ENCODE results near the gene PRSS1. TPM values are rescaled to one million over a fixed set of nuclear protein-coding genes. Genes with fewer than 3 reads are reported as not detected.
"Not testable (repeated sequence)": the region's sequence is repeated elsewhere in the genome, so short reads cannot be mapped to it uniquely, and the experiment has no call there.

Gene PRSS1
- total and polyA plus RNA-seq, 2 experiments from 2014 or later = not detected

DNA sequence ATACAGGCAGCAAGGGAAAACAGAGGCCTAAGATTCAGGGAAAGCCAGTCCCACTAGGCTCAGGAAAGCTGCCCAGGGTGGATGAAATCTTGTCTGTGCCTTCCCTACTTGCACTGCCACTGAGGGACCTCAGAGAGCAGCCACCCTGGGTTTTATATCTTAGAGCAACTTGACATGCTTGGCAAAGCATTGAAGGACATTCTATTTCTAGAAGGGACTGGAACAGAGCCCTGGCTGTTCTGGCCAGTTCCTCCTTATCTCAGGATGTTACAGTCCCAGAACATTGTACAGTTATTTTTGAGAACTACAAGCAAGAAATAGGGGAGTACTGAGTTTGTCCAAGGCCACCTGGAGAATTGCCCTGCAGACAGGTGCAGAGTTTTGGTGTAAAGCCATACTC, 7.3 kb upstream of the PRSS1 start:
- not testable (repeated sequence) for H4K20me1 ChIP-seq (replicated peaks; ENCODE audit: insufficient read depth); H3K9me3 Mint-ChIP-seq; H3K4me1 ChIP-seq (ENCODE audit: insufficient read depth); H3K27me3 Mint-ChIP-seq (ENCODE audit: insufficient read depth, low read depth, poor library complexity); H3K36me3 Mint-ChIP-seq (ENCODE audit: low read depth); DNase-seq (ENCODE audit: low spot score); H3K27ac Mint-ChIP-seq; H3K36me3 ChIP-seq (ENCODE audit: insufficient read depth); H3K27me3 ChIP-seq (ENCODE audit: insufficient read depth); H3K4me2 ChIP-seq; H2AFZ ChIP-seq; H3K4me1 Mint-ChIP-seq; H3K79me2 ChIP-seq (replicated peaks; ENCODE audit: insufficient read depth); ATAC-seq; H3F3A ChIP-seq (replicated peaks; ENCODE audit: low read depth); H3K4me3 Mint-ChIP-seq; H3K9me2 ChIP-seq (ENCODE audit: insufficient read depth); H3K27ac ChIP-seq (ENCODE audit: low read depth); H3K4me3 ChIP-seq

DNA sequence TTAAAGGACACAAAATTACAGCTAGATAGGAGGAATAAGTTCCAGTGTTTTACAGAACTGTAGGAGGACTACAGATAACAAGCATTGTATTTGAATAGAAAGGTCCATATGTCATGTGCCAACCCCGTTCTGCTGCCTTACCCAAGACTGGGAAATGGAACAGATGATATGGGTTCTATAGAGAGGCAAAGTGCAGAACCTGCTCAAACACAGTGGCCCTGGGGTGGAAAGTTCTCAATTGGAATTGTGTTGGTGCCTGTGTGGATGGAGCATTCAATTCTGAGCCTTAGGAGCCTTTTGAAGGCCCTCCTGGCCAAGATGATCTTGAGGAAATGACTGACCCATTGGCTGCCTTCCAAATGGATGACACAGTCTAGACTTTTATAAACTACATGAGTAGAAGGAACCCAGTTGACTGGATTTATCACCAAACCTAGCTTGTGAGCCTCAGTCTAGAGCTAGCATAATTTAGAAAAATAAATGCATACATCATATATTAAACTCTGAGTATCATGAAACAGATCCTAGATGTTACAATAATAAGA, 4.1 kb upstream of the PRSS1 start:
- no peaks in the 10 kb centered on the region for H3K9me3 Mint-ChIP-seq
- DNase-seq (ENCODE audit: low spot score) (no peak), ATAC-seq (no peak)
- Histone ChIP-seq H3K4me2 (no peak overlapping the region), H2AFZ (no peak overlapping the region), H3K79me2 (replicated peaks; ENCODE audit: insufficient read depth) (no peaks in the 10 kb centered on the region), H3K4me3 (no peak overlapping the region), H3K27me3 (ENCODE audit: insufficient read depth) (no peaks in the 10 kb centered on the region), H3K36me3 (ENCODE audit: insufficient read depth) (no peaks in the 10 kb centered on the region), H3K27ac (ENCODE audit: low read depth) (no peak overlapping the region), H3F3A (replicated peaks; ENCODE audit: low read depth) (no peaks in the 10 kb centered on the region), H3K9me2 (ENCODE audit: insufficient read depth) (no peaks in the 10 kb centered on the region), H4K20me1 (replicated peaks; ENCODE audit: insufficient read depth) (no peaks in the 10 kb centered on the region), H3K4me1 (ENCODE audit: insufficient read depth) (no peaks in the 10 kb centered on the region)
- H3K27ac Mint-ChIP-seq = no peak overlapping the region
- H3K36me3 Mint-ChIP-seq (ENCODE audit: low read depth) = no peaks in the 10 kb centered on the region
- H3K4me3 Mint-ChIP-seq = no peak overlapping the region
- peaks cover 8% of the 10 kb centered on the region for H3K27me3 Mint-ChIP-seq (ENCODE audit: insufficient read depth, low read depth, poor library complexity)
- no peaks in the 10 kb centered on the region for H3K4me1 Mint-ChIP-seq
- TF ChIP-seq EZH2phosphoT487 (IDR thresholded peaks at IDR 0.05; ENCODE audit: unreplicated experiment) (no peak), CREB1 (CRISPR knock-in tag; IDR thresholded peaks at IDR 0.05; ENCODE audit: low read depth) (no peak), JUNB (IDR thresholded peaks at IDR 0.05; ENCODE audit: unreplicated experiment) (no peak), ZNF331 (CRISPR knock-in tag; IDR thresholded peaks at IDR 0.05; ENCODE audit: low read depth) (no peak), NANOG (IDR thresholded peaks at IDR 0.05; ENCODE audit: borderline replicate concordance) (no peak), STAT1 (IDR thresholded peaks at IDR 0.05; ENCODE audit: unreplicated experiment) (no peak)
- TF ChIP-seq, protein P1, sequence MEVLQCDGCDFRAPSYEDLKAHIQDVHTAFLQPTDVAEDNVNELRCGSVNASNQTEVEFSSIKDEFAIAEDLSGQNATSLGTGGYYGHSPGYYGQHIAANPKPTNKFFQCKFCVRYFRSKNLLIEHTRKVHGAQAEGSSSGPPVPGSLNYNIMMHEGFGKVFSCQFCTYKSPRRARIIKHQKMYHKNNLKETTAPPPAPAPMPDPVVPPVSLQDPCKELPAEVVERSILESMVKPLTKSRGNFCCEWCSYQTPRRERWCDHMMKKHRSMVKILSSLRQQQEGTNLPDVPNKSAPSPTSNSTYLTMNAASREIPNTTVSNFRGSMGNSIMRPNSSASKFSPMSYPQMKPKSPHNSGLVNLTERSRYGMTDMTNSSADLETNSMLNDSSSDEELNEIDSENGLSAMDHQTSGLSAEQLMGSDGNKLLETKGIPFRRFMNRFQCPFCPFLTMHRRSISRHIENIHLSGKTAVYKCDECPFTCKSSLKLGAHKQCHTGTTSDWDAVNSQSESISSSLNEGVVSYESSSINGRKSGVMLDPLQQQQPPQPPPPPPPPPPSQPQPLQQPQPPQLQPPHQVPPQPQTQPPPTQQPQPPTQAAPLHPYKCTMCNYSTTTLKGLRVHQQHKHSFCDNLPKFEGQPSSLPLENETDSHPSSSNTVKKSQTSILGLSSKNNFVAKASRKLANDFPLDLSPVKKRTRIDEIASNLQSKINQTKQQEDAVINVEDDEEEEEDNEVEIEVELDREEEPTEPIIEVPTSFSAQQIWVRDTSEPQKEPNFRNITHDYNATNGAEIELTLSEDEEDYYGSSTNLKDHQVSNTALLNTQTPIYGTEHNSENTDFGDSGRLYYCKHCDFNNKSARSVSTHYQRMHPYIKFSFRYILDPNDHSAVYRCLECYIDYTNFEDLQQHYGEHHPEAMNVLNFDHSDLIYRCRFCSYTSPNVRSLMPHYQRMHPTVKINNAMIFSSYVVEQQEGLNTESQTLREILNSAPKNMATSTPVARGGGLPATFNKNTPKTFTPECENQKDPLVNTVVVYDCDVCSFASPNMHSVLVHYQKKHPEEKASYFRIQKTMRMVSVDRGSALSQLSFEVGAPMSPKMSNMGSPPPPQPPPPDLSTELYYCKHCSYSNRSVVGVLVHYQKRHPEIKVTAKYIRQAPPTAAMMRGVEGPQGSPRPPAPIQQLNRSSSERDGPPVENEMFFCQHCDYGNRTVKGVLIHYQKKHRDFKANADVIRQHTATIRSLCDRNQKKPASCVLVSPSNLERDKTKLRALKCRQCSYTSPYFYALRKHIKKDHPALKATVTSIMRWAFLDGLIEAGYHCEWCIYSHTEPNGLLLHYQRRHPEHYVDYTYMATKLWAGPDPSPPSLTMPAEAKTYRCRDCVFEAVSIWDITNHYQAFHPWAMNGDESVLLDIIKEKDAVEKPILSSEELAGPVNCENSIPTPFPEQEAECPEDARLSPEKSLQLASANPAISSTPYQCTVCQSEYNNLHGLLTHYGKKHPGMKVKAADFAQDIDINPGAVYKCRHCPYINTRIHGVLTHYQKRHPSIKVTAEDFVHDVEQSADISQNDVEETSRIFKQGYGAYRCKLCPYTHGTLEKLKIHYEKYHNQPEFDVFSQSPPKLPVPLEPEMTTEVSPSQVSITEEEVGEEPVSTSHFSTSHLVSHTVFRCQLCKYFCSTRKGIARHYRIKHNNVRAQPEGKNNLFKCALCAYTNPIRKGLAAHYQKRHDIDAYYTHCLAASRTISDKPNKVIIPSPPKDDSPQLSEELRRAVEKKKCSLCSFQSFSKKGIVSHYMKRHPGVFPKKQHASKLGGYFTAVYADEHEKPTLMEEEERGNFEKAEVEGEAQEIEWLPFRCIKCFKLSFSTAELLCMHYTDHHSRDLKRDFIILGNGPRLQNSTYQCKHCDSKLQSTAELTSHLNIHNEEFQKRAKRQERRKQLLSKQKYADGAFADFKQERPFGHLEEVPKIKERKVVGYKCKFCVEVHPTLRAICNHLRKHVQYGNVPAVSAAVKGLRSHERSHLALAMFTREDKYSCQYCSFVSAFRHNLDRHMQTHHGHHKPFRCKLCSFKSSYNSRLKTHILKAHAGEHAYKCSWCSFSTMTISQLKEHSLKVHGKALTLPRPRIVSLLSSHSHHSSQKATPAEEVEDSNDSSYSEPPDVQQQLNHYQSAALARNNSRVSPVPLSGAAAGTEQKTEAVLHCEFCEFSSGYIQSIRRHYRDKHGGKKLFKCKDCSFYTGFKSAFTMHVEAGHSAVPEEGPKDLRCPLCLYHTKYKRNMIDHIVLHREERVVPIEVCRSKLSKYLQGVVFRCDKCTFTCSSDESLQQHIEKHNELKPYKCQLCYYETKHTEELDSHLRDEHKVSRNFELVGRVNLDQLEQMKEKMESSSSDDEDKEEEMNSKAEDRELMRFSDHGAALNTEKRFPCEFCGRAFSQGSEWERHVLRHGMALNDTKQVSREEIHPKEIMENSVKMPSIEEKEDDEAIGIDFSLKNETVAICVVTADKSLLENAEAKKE (CRISPR knock-in tag; IDR thresholded peaks at IDR 0.05) = no peak
- TF ChIP-seq, protein P2, sequence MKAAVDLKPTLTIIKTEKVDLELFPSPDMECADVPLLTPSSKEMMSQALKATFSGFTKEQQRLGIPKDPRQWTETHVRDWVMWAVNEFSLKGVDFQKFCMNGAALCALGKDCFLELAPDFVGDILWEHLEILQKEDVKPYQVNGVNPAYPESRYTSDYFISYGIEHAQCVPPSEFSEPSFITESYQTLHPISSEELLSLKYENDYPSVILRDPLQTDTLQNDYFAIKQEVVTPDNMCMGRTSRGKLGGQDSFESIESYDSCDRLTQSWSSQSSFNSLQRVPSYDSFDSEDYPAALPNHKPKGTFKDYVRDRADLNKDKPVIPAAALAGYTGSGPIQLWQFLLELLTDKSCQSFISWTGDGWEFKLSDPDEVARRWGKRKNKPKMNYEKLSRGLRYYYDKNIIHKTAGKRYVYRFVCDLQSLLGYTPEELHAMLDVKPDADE (IDR thresholded peaks at IDR 0.05) = no peak
- TF ChIP-seq, protein P3, sequence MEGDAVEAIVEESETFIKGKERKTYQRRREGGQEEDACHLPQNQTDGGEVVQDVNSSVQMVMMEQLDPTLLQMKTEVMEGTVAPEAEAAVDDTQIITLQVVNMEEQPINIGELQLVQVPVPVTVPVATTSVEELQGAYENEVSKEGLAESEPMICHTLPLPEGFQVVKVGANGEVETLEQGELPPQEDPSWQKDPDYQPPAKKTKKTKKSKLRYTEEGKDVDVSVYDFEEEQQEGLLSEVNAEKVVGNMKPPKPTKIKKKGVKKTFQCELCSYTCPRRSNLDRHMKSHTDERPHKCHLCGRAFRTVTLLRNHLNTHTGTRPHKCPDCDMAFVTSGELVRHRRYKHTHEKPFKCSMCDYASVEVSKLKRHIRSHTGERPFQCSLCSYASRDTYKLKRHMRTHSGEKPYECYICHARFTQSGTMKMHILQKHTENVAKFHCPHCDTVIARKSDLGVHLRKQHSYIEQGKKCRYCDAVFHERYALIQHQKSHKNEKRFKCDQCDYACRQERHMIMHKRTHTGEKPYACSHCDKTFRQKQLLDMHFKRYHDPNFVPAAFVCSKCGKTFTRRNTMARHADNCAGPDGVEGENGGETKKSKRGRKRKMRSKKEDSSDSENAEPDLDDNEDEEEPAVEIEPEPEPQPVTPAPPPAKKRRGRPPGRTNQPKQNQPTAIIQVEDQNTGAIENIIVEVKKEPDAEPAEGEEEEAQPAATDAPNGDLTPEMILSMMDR (conservative IDR thresholded peaks at IDR 0.05; ENCODE audit: low read depth in 2 of 2) = no peak
- TF ChIP-seq, protein P4, sequence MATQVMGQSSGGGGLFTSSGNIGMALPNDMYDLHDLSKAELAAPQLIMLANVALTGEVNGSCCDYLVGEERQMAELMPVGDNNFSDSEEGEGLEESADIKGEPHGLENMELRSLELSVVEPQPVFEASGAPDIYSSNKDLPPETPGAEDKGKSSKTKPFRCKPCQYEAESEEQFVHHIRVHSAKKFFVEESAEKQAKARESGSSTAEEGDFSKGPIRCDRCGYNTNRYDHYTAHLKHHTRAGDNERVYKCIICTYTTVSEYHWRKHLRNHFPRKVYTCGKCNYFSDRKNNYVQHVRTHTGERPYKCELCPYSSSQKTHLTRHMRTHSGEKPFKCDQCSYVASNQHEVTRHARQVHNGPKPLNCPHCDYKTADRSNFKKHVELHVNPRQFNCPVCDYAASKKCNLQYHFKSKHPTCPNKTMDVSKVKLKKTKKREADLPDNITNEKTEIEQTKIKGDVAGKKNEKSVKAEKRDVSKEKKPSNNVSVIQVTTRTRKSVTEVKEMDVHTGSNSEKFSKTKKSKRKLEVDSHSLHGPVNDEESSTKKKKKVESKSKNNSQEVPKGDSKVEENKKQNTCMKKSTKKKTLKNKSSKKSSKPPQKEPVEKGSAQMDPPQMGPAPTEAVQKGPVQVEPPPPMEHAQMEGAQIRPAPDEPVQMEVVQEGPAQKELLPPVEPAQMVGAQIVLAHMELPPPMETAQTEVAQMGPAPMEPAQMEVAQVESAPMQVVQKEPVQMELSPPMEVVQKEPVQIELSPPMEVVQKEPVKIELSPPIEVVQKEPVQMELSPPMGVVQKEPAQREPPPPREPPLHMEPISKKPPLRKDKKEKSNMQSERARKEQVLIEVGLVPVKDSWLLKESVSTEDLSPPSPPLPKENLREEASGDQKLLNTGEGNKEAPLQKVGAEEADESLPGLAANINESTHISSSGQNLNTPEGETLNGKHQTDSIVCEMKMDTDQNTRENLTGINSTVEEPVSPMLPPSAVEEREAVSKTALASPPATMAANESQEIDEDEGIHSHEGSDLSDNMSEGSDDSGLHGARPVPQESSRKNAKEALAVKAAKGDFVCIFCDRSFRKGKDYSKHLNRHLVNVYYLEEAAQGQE (IDR thresholded peaks at IDR 0.05; ENCODE audit: unreplicated experiment) = no peak

Measured in GM23338 (cell line).